C4-2B (cell line): ENCODE data around the gene REEP1.

ENCODE experiments used
- H3K27ac ChIP-seq: fragments of 450-650 bp; 2 replicates; pipeline ENCODE4 v1.5.1; 2017
- ZFX ChIP-seq: fragments of 450-650 bp; IDR thresholded peaks from 2 replicates; pipeline ENCODE4 v1.6.1; 2017
- TF ChIP-seq, protein P1 (sequence below): fragments of 450-650 bp; conservative IDR thresholded peaks from 2 replicates; pipeline ENCODE4 v1.5.1; 2017; ENCODE audit warnings: mild to moderate bottlenecking

Gene REEP1

DNA sequence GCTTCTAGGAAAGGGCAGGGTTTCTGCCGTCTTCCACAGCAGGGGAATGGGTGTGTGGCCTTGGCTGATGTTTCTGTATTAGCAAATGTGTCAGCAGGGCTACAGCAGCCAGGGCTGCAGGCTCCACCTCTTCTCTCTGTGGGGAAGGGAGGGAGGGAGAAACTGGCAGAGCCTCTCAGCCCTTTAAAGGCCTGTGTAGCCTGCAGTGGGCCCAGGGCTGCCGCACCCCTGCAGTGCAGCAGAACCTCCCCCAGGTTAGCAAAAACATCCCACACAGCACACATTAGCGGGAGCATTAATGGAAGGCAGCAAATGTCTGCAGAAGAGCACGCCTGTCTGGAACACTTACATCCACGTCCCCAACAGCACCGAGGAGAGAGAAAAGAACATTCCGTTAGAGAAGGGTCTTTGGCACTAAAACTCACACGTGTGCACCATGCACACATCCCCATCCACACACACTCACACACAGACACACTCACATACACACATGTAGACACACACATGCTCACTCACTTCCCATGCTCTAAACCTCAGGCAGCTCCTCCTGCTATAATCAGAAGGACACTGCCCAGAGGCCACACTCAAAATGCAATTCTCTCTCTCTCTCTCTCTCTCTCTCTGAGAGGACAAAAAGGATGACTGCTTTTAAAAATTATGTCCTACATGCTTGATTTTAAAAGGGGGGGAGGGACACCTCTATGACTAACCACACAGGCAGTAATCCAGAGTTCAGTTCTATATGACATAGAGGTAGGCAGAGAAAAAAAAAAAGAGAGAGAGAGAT is 114.1 kb downstream of the REEP1 start:
- H3K27ac ChIP-seq: no peak overlapping the region
- TF ChIP-seq, protein P1, sequence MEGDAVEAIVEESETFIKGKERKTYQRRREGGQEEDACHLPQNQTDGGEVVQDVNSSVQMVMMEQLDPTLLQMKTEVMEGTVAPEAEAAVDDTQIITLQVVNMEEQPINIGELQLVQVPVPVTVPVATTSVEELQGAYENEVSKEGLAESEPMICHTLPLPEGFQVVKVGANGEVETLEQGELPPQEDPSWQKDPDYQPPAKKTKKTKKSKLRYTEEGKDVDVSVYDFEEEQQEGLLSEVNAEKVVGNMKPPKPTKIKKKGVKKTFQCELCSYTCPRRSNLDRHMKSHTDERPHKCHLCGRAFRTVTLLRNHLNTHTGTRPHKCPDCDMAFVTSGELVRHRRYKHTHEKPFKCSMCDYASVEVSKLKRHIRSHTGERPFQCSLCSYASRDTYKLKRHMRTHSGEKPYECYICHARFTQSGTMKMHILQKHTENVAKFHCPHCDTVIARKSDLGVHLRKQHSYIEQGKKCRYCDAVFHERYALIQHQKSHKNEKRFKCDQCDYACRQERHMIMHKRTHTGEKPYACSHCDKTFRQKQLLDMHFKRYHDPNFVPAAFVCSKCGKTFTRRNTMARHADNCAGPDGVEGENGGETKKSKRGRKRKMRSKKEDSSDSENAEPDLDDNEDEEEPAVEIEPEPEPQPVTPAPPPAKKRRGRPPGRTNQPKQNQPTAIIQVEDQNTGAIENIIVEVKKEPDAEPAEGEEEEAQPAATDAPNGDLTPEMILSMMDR: no peak
- TF ChIP-seq ZFX: no peak

DNA sequence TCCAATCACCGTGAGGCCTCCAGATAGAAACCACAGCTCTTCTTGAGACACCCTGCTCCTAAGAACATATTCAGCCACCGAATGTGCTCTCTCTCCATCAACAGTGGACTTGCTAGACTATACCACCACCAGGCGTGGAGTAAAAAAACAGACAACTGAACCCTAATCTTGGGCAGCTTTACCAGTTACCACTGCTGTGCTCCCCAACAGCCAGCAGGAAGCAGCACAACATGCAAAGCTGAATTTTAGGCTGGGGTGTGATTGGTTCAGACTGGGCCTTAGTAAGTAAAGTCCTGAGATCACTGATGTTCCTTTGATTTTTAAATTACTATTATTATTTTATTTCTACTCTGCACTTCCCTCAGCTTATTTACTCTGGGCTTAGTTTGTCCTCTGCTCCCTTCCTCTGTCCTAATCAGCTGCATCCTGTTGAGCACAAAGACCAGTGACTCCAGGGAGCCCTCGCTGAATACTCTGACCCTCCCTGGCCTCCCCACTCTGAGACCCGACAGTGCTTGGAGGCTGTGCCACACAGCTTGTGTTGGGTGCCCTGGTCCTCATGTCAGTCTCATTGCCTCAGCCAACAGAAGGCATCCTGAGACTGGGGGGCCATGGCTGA is 116.3 kb downstream of the REEP1 start:
- H3K27ac ChIP-seq: no peak overlapping the region
- no peak for TF ChIP-seq ZFX
- TF ChIP-seq, protein P1: peak; percentile 94

DNA sequence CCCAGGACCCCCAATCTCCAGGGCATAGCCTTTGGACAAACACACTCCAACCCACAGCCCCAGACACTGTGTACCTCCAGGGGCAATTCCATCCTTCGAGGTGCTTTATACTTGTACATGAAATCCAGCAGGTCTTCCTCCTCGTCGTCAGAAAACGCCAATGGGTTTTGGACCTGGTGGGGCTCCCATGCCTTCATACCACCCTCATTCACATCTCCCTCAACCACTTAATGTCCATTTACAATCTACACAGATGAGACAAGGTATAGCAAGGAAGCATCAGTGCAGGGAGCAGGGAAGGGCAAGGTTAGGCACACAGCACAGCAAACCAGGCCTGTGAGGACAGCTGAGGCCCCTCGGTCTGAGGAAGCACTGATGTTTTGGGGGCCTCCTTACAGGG is 117.5 kb downstream of the REEP1 start:
- TF ChIP-seq ZFX: no peak
- TF ChIP-seq, protein P1: no peak

DNA sequence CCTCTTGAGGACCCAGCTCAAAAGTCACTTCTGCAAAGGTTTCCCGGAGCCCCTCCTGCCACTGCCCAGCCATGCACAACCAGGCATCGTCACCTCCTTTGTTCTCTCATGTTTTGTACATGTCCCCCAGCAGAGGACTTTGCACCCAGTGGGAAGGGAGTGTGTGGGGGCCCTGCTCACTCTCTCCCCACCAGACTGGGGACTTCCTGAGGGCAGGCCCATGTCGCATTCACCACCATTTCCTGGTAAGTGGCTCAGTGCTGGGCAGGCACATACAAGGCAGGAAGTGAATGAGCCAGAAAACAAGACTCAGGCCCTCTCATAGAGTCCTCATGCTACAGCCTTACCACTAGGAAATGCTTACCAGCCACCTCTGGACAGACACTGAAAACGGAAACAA is 119.3 kb downstream of the REEP1 start:
- no peak overlapping the region for H3K27ac ChIP-seq
- TF ChIP-seq ZFX: no peak
- TF ChIP-seq, protein P1: no peak

More for the DNA sequence above, 117.5 kb downstream of the REEP1 start:
- H3K27ac ChIP-seq: no peak overlapping the region

DNA sequence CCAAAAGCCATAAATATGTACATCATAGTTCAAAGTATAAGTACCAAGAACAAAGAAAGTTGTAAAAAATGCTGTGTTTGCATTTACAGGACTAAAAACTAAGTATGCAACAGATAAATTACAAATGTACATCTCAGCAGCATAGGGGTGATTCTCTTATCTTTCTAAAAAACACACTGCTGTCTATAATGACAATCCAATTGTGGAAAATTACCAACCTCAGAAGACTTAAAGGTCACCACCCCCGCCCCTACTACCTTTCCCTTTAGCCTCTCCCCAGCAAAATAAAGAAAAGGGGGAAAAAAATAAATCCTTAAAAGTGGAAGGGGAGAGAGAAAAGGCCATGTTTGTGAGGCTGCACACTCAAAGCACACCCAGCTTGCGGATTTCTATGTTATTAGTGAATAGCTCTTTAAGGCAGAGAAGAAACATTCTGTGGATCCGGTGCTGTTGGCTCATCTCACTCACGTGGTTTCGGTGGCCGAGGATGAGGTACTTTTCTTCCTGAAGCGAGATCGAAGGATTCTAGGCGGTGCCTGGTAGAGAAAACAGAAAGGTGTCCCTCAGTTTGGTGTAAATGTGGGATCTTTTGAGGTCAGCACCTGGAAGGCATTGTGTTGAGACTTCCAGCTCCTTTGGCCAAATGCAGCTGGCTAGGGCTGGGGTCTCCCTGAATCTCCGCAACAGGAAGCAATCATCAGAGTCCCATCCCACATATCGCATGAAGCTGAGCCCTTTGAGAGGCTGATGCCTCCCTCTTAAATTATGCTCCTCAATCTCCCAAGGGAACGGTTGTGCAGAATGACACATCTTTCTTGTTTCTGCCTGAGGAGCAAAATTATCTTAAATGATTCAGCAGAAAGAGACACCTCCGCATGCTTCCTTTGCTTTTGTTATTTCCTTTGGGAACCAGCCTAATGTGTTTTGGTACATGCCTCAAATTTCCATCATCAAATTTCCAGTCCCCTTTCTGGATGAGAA is 120.6 kb downstream of the REEP1 start:
- TF ChIP-seq ZFX: no peak
- TF ChIP-seq, protein P1: no peak
- no peak overlapping the region for H3K27ac ChIP-seq

DNA sequence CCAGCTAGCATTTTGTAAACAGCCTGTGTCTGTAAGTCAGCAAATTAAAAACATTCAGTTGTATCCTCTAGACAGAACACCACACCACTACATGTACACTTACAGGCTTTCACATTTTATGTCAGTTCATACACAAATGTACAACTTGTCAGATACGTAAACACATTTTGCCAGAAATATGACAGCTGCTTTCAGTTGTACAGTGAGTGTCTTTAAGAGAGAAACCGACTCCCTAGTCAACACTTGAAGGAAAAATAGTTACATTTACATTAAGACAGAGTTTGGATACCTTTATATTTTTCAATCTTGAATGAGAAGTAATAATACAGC is 123.0 kb downstream of the REEP1 start:
- no peak overlapping the region for H3K27ac ChIP-seq
- TF ChIP-seq, protein P1: no peak
- TF ChIP-seq ZFX: no peak
